PFSK-1 (cell line): Measurements from ENCODE around the gene TXNDC5.

ENCODE experiments used
- FOXP2 ChIP-seq: optimal IDR thresholded peaks from 2 replicates; pipeline ENCODE3; 2011; ENCODE audit warnings: borderline replicate concordance, control low read depth, inconsistent platforms; ENCODE audit not compliant: insufficient read depth; ENCODE audit errors: extremely low read length, extremely low read depth
- POLR2AphosphoS5 ChIP-seq: IDR thresholded peaks from 2 replicates; pipeline ENCODE4 v1.6.1; 2012; ENCODE audit warnings: low read depth, mild to moderate bottlenecking, control low read depth, low read length, moderate library complexity
- REST ChIP-seq, 2 experiments: IDR thresholded peaks; 2 replicates each; pipeline versions ENCODE4 v1.6.1 to v1.8.0; 2011 to 2012; ENCODE audit warnings: low read depth in 2 of 2, low read length in 2 of 2, control low read depth in 1 of 2, inconsistent platforms in 1 of 2, mild to moderate bottlenecking in 1 of 2, moderate library complexity in 1 of 2; ENCODE audit not compliant: insufficient read depth in 1 of 2
- SIN3A ChIP-seq: IDR thresholded peaks from 2 replicates; pipeline ENCODE4 v1.6.1; 2012; ENCODE audit warnings: mild to moderate bottlenecking, low read length, moderate library complexity, borderline replicate concordance; ENCODE audit not compliant: insufficient read depth
- TAF1 ChIP-seq: IDR thresholded peaks from 2 replicates; pipeline ENCODE4 v1.6.1; 2012; ENCODE audit warnings: low read length, control low read depth, borderline replicate concordance; ENCODE audit not compliant: insufficient read depth

TXNDC5 gene

GRCh38 chr6:7938562-7939183 is 28.1 kb upstream of the TXNDC5 start:
- TF ChIP-seq FOXP2 (no peak), TAF1 (no peak), SIN3A (no peak), POLR2AphosphoS5 (no peak), REST (IDR thresholded peaks at IDR 0.05; ENCODE audit: insufficient read depth in 1 of 2, low read depth in 2 of 2, low read length in 2 of 2) (no peak)

DNA sequence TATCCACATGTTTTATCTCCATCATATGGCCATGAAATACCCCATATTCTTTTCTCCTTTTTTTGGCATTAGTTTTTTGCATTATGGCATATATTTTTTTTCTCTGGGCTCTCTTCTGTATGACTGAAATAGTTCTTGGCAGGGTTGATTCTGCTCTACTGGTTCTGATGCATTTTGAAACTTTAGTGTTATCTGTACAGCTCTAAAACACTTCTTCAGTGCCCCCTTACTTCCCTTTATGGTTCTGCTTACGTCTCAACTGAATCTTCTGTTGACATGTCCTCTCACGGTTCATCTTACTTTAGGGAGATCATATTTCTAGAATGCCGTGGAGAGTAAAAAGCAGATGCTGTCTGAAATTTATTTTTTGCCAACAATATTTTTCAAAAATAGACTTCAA is 23.2 kb upstream of the TXNDC5 start:
- TF ChIP-seq POLR2AphosphoS5 (no peak), FOXP2 (no peak), SIN3A (no peak), REST (IDR thresholded peaks at IDR 0.05; ENCODE audit: insufficient read depth in 1 of 2, low read depth in 2 of 2, low read length in 2 of 2) (no peak), TAF1 (no peak)

DNA sequence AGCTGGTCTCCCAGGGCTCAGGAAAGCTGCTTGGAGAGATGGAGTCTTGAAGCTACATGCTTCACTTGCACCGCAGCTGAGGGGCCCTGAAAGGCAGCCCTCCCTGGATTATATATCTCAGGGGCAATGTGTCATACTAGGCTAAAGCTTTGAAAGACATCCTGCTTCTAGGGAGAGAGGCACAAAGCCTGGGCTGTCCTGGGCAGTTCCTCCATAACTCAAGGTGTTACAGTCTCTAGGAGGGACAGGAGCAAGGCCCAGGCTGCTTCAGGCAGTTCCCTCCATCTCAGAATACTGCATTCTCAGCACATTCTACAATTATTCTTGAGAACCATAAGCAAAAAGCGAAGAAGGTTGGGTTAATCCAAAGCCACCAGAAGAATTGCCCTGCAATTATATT is 22.0 kb upstream of the TXNDC5 start:
- TF ChIP-seq FOXP2, result no peak
- no peak for TF ChIP-seq POLR2AphosphoS5
- TF ChIP-seq REST (IDR thresholded peaks at IDR 0.05; ENCODE audit: insufficient read depth in 1 of 2, low read depth in 2 of 2, low read length in 2 of 2), result no peak
- TF ChIP-seq TAF1, result no peak
- TF ChIP-seq SIN3A, result no peak

DNA sequence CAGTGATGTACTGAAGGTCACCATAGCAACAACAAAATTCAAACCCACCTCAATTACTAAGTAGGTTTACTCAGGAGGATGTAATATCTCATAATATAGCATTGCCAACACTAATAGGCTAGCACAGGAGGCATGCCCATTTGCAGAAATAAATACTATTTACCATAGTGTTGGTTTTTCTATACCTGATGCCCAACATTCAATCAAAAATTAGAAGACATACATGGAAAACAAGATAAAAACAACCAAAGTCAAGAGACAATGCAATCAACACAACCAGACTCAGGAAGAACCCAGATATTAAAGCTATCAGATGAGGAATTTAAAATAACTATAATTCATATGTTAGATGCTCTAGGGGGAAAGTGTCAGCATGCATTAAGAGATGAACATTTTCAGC is 14.3 kb upstream of the TXNDC5 start:
- no peak for TF ChIP-seq SIN3A
- TF ChIP-seq REST (IDR thresholded peaks at IDR 0.05; ENCODE audit: insufficient read depth in 1 of 2, low read depth in 2 of 2, low read length in 2 of 2), result no peak
- TF ChIP-seq FOXP2, result no peak
- TF ChIP-seq POLR2AphosphoS5, result no peak
- TF ChIP-seq TAF1, result no peak

DNA sequence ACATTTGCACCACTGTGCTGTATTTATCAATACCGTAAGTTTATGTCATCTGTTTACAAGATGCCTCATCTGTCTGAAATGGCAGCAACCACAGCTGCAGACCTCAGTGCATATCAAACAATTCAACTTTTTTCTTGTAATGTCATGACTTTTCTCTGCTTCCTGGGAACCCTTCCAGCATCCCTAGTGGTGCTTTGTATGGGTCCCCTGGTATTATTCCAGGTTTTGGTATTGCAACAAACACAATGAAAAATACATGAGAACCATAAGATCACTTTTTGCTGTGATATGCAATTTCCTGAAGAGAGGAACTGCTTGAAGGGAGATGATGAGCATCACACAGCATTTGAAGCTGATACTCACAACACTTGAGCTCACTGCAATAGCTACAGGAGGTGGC is 12.0 kb upstream of the TXNDC5 start:
- TF ChIP-seq SIN3A (no peak), TAF1 (no peak), REST (IDR thresholded peaks at IDR 0.05; ENCODE audit: insufficient read depth in 1 of 2, low read depth in 2 of 2, low read length in 2 of 2) (no peak), POLR2AphosphoS5 (no peak), FOXP2 (no peak)
